GM19324 (cell line): ENCODE results near the gene CEACAM1.
"Not testable (repeated sequence)": the region's sequence is repeated elsewhere in the genome, so short reads cannot be mapped to it uniquely, and the experiment has no call there.

Source experiments
- ATAC-seq: cut with Tn5 transposase; IDR thresholded peaks from one replicate; pipeline ENCODE4 v1.9.1; 2021; ENCODE audit warnings: mild to moderate bottlenecking, moderate library complexity; ENCODE audit not compliant: unreplicated experiment, low FRiP score

Gene CEACAM1

GRCh38 chr19:42514449-42514848 is 13.8 kb downstream of the CEACAM1 start:
- no peak for ATAC-seq

DNA sequence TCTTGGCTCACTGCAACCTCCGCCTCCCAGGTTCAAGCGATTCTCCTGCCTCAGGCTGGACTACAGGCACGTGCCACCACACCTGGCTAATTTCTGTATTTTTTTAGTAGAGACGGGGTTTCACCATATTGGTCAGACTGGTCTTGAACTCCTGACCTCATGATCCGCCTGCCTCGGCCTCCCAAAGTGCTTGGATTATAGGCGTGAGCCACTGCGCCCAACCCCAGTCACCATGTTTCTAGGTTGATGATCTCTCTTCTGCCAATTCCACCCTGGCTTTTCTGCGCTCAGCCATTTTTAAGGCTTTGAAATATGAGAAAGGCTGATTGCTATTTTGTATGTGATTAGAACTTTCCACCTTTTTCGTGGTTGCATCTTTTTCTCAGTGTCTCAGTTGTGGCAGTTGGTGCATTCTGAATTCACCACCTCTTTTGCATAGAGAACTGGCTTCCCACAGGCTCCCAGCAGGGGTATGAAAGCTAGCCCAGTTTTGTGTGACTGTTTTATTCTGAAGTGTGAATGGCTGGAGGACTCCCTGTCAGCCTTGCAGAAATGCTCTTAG is 15.5 kb downstream of the CEACAM1 start:
- peak; percentile 75 for ATAC-seq

GRCh38 chr19:42512130-42512636 is 16.1 kb downstream of the CEACAM1 start:
- ATAC-seq, result no peak

DNA sequence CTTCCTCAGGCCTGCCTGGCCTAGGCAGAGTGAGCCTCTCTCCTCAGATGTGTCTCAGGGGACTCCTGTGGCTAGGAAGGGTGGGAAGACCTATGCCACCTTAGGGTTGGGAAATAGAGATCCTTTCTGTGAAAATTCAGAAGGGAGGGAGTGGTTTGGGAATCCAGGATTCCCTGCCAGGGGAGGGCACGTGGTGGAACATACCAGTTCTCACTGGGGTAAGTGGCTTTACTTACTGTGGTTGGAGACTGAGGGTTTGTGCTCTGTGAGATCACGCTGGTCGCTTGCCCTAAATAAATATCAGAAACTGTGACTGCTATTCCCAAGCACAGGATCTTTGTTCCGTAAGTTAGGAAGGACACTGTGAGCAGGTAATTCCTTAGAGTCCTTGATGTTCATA is 16.9 kb downstream of the CEACAM1 start:
- no peak for ATAC-seq

DNA sequence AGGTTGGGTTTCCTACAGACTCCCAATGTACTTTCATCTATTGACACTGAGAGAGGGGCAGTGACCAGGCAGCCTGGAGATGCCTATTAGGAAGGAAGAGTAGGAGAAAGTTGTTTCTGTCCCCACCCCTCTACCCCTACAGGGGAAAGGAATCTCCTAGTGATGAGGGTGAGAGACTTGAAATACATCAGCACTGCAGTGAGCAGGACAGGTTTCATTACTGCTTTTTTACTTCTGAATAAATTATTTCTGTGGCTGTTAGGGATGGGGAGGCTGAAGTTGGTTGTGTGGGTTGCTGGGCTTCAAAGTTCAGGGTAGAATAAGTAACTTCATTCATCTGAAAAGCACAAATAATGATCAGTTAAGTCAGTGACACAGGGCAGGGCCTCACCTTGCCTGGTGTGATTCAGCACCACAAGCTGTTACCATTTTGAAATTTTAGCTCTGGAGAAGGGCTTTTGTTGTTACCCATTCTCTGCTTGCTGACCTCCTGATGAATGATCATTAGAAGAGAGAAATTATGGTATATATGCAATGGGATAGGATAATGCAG is 19.3 kb downstream of the CEACAM1 start:
- no peak for ATAC-seq

GRCh38 chr19:42505066-42505465 is 23.2 kb downstream of the CEACAM1 start:
- ATAC-seq, result no peak

GRCh38 chr19:42501733-42502132 is 26.5 kb downstream of the CEACAM1 start:
- ATAC-seq, result no peak

DNA sequence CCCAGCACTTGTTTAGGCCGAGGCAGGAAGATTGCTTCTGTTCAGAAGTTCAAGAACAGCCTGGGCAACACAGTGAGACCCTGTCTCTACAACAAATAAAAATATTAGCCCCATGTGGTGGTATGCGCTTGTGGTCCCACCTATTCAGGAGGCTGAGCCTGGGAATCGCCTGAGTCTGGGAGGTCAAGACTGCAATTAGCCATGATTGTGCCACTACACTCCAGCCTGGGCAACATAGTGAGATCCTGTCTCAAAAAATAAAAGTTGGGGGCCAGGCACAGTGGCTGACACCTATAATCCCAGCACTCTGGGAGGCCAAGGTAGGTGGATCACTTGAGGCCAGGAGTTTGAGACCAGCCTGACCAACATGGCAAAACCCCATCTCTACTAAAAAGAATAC is 27.0 kb downstream of the CEACAM1 start:
- not testable (repeated sequence) for ATAC-seq

GRCh38 chr19:42498169-42498757 is 30.0 kb downstream of the CEACAM1 start:
- ATAC-seq, result no peak

DNA sequence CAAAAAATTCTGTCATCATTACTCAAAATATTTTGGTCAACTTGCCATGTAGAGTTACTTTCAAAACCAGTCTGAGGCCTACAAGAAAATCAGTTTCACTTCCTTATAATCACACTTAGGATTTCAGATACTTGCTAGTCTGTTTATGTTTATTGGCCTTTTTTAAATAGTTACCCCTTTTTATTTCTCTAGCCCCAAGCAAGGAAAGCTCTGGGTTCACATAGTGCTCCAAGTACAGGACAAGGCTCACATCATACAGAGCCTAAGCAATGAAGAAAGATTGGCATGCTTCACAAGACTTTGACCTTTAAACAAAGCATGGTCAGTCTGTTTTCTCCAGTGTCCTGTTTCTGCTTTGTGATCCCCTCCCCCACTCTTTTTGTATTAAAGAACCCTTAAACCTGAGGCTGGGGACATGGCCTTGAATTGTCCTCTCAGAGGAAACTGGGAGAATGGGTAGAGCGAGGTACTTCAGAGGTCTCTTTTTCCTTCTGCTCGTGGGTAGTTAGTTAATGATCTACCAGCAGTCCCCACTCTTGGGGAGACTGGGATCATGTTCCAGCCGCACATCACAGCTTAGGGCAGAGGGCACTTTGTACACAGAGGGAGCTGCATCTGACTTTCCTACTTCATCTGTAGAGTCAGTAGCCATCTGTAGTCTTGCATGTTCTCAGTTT is 30.7 kb downstream of the CEACAM1 start:
- ATAC-seq, result peak; percentile 43

DNA sequence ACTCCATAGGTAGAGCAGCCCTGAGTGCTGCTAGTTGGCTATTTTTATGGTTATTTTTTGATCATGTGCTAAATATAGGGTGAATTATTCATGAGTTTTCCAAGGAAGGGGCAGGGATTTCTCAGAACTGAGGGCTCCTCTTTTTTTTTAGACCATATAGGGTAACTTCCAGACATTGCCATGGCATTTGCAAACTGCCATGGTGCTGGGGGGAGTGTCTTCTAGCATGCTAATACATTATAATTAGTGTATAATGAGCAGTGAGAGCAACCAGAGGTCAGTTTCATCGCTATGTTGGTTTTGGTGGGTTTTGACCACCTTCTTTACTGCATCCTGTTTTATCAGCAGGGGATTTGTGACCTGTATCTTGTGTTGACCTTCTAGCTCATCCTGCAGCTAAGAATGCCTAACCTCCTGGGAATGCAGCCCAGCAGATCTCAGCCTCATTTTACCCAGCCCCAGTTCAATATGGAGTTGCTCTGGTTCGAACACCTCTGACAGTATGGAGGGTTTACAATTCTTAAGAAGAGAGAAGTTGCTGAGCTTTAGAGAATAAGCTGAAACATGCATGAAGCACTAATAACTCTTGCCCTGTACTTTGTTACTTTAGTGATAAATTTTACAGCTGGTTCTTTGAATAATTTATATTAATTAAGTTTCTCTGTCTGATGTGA is 31.7 kb downstream of the CEACAM1 start:
- no peak for ATAC-seq

DNA sequence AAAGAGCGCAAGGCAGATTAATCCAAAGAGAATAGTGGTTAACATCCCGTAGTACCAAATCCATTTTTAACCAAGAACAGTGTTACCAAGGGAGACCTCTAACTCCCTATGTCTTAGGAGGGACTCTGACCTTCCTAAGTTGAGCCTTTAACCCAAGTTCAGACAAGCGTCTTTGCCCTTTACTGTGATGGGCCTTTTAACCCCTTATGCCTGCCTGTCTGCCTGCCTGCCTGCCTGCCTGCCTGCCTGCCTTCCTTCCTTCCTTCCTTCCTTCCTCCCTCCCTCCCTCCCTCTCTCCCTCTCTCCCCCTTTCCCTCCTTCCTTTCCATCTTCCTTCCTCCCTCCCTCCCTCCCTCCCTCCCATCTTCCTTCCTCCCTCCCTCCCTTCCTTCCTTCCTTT is 32.6 kb downstream of the CEACAM1 start:
- ATAC-seq, result no peak

DNA sequence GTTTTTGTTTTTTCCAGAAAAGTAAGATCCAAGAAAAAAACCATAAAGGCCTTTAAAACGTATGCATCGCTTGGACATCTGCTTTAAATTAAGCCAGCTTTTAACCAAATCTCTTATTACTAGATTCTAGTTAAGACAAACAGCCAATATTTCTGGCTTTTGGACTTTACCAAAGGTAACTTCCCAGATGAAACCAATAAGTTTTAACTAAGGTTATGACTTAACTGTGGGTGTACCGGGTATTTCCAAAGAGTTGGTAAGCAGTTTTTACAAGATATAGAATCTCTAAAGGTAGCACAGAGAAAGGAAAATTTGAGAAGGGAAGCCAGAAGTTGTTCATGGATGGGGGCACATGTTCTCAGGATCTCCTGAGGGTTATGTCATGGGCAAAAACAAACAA is 34.0 kb downstream of the CEACAM1 start:
- ATAC-seq, result no peak

- no peak for ATAC-seq
These were observed 39.3 kb downstream of the CEACAM1 start for GRCh38 chr19:42488783-42489521.

GRCh38 chr19:42487798-42488178 is 40.5 kb downstream of the CEACAM1 start:
- no peak for ATAC-seq

- no peak for ATAC-seq
These were observed 41.1 kb downstream of the CEACAM1 start for GRCh38 chr19:42487032-42487797.

- ATAC-seq, result not testable (repeated sequence)
These were observed 43.2 kb downstream of the CEACAM1 start for GRCh38 chr19:42485036-42485435.

DNA sequence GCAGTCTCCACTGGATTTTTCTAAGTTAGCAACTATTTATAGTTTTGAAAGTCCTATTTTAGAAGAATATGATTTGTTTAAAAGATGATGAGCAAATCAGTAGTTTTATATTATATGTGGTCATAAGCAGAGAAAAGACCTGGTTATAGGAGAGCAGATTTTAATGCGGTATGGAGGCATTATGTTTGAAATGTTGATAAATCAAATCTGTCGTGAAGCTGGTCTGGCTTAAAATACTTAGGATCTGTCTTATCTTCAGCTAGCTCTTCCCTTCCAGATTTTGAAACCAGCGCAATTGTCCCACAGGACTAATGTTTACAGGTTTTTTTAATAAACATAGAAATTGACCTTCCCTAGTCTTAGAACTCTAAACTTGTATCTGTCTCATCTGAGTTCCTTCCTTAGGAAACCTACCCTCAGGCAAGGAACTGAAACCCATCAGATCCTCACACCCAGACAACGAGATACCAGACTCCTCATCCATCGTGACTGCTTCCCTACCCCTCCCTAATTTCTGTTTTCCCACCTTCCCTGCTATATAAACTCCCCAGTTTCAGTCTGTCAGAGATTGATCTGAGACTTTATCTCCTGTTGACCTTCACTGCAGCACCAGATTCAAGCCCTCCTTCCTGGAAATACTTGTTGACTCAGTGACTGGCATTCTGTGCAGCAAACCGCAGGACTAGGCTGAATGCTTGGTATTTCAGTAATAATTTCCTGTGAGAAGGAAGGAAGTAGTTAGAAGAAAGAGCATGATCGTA is 47.8 kb downstream of the CEACAM1 start:
- no peak for ATAC-seq

DNA sequence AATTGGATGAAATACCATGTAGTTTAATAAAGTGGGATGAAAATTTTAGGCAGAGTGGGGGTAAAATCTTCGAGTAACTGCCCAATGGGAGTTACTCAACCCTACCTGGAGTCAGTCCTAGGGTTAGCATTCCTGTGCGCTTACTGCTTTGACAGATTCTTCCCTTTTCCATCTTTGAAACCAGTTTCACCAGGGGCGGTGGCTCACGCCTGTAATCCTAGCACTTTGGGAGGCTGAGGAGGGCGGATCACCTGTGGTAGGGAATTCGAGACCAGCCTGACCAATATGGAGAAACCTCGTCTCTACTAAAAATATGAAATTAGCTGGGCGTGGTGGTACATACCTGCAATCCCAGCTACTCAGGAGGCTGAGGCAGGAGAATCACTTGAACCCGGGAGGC is 48.5 kb downstream of the CEACAM1 start:
- ATAC-seq, result no peak
